ENCODE measurements around the gene DDIAS. TPM values are rescaled to one million over a fixed set of nuclear protein-coding genes. Genes with fewer than 3 reads are reported as not detected.

Gene DDIAS
- total and polyA plus RNA-seq, 10 of the 15 experiments (the other 5 are each of a cell fraction or from before 2014, with no cell fraction given), result 6.9 to 27.8 (median 12.9) TPM

- TF ChIP-seq SMAD1 (IDR thresholded peaks at IDR 0.05; ENCODE audit: low read depth, partially characterized antibody) (no peak), KDM1A (IDR thresholded peaks at IDR 0.05; ENCODE audit: borderline replicate concordance) (no peak)
These were observed 42.9 kb upstream of the DDIAS start (continued) for GRCh38 chr11:82858556-82859091.

- DNase-seq (ENCODE audit: low read depth, low spot score), result no peak
- Histone ChIP-seq H3K4me2 (ENCODE audit: control insufficient read depth, insufficient read depth) (no peak overlapping the region), H3K9me3 (replicated peaks; ENCODE audit: control insufficient read depth, insufficient read depth, low read length) (no peaks in the 10 kb centered on the region), H3K4me1 (ENCODE audit: control insufficient read depth, insufficient read depth, low read length) (peaks cover 7% of the 10 kb centered on the region), H3K79me2 (ENCODE audit: control insufficient read depth, insufficient read depth, low read length) (no peaks in the 10 kb centered on the region), H3K4me3 (no peak overlapping the region), H3K27ac (ENCODE audit: control insufficient read depth, insufficient read depth) (no peak overlapping the region), H2AFZ (ENCODE audit: control insufficient read depth, low read depth, low read length) (no peak overlapping the region), H4K20me1 (ENCODE audit: control insufficient read depth, insufficient read depth) (no peaks in the 10 kb centered on the region), H3K36me3 (ENCODE audit: control insufficient read depth in 2 of 2, insufficient read depth in 2 of 2, low read length in 1 of 2) (no peaks in the 10 kb centered on the region), H3K9ac (ENCODE audit: control insufficient read depth, insufficient read depth, low read length) (no peak overlapping the region), H3K27me3 (replicated peaks in 1 of 2; ENCODE audit: control insufficient read depth in 2 of 2, insufficient read depth in 2 of 2, low read length in 1 of 2) (no peaks in the 10 kb centered on the region)
- RAD21 ChIA-PET (ENCODE audit: unreplicated experiment), result interaction anchor here (0.6 kb wide), 1 partner anchor 61 kb away, joined by 3 read pairs; no protein-coding TSS in a partner anchor
- TF ChIP-seq SIN3A (IDR thresholded peaks at IDR 0.05; ENCODE audit: low read depth, low read length) (no peak), TCF7 (IDR thresholded peaks at IDR 0.05; ENCODE audit: borderline replicate concordance) (no peak), ZBTB40 (IDR thresholded peaks at IDR 0.05; ENCODE audit: borderline replicate concordance) (no peak), ZSCAN29 (IDR thresholded peaks at IDR 0.05) (no peak), ELK1 (IDR thresholded peaks at IDR 0.05; ENCODE audit: low read depth, low read length) (no peak), RAD21 (IDR thresholded peaks at IDR 0.05; ENCODE audit: insufficient read depth, low read depth, low read length) (no peak), SP1 (IDR thresholded peaks at IDR 0.05; ENCODE audit: low read depth, low read length) (no peak)
- FAIRE-seq, result no peak
- intact Hi-C loops (cut with micrococcal nuclease; ENCODE audit: unreplicated experiment), result no loop called here
- POLR2A ChIA-PET, result no interaction called here
- CTCF ChIA-PET, result interaction anchor here (1.5 to 2.2 kb wide), 8 partner anchors 7 to 414 kb away, joined by 3 to 18 read pairs (median 4); partner anchors contain the start of gene PRCP
- no peak for ATAC-seq
- 95% methylated on average over 2 of the region's 2 CpGs for WGBS (ENCODE audit: insufficient coverage, insufficient replicate concordance, low lambda C conversion rate, missing lambda C conversion rate)
- in situ Hi-C loops (cut with MboI), result no loop called here
- SMC1A ChIA-PET (ENCODE audit: uncharacterized antibody, unreplicated experiment), result interaction anchor here (0.6 to 1.2 kb wide), 4 partner anchors 8 to 171 kb away, joined by 3 to 4 read pairs (median 3); no protein-coding TSS in a partner anchor
- BruUV-seq (replicated peaks), result no TSS peak
These were observed 41.8 kb upstream of the DDIAS start for GRCh38 chr11:82859750-82860149.
